ENCODE measurements around the gene PRMT7.
A peak's percentile ranks its signal among the peaks of the same experiment; 100 is the strongest.

PRMT7 gene, protein sequence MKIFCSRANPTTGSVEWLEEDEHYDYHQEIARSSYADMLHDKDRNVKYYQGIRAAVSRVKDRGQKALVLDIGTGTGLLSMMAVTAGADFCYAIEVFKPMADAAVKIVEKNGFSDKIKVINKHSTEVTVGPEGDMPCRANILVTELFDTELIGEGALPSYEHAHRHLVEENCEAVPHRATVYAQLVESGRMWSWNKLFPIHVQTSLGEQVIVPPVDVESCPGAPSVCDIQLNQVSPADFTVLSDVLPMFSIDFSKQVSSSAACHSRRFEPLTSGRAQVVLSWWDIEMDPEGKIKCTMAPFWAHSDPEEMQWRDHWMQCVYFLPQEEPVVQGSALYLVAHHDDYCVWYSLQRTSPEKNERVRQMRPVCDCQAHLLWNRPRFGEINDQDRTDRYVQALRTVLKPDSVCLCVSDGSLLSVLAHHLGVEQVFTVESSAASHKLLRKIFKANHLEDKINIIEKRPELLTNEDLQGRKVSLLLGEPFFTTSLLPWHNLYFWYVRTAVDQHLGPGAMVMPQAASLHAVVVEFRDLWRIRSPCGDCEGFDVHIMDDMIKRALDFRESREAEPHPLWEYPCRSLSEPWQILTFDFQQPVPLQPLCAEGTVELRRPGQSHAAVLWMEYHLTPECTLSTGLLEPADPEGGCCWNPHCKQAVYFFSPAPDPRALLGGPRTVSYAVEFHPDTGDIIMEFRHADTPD

DNA sequence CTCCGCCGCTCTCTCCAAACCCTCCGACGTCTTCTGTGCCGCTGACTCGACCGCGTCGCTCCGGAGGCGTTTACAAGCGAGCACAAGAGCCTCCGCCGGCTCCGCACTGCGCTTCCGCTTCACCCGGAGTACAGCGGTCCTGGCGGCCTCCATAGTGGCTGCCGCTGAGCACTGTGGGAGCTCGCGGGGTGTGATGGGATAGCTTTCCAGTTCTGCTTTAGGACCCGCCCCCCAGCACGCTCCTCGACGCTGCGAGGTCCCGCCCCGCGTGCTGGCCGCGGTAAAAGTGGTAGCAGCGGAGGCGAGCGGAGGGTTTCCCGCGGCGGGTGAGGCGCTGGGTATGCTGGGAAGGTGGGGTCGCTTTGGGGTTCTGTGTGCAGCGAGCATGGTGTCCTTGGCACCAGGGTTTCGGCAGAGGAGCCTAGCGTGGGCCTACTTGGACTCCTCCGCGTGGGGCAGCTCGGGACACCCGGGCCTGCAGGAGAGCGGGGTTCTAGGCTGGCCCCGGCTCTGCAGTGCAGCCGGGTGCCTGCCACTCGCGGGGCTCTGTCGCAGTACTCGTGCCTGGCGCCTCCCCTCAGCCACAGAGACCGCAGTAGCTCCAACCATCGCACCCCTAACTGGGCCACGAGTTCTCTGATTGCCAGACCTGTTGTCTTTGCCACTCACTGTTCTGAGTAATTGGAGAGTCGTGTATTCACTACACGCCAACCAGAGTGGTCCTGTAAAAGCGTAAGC is at the start of gene PRMT7, which contains the start of gene SLC7A6OS:
Gene PRMT7 (plus strand): TSS at position 246 of the 738 bp plus-strand sequence. CDS start 4,961 bp downstream, outside the sequence.
Gene SLC7A6OS (minus strand): TSS at position 173 of the 738 bp plus-strand sequence. CDS start 20 bp downstream, at position 153.
- Histone ChIP-seq H3K9ac (ENCODE audit: low read depth, low read length) (peak within 1 kb of the TSS; percentile 88), H3K36me3 (ENCODE audit: insufficient read depth, low read length) (0 out of 2 replicates have a peak, but pooled peaks cover 2% of the 10 kb centered on the region), H3K4me1 (ENCODE audit: insufficient read depth, low read length) (peaks cover 14% of the 10 kb centered on the region), H3K9me3 (ENCODE audit: control insufficient read depth, insufficient read depth, low read length) (no peaks in the 10 kb centered on the region)

DNA sequence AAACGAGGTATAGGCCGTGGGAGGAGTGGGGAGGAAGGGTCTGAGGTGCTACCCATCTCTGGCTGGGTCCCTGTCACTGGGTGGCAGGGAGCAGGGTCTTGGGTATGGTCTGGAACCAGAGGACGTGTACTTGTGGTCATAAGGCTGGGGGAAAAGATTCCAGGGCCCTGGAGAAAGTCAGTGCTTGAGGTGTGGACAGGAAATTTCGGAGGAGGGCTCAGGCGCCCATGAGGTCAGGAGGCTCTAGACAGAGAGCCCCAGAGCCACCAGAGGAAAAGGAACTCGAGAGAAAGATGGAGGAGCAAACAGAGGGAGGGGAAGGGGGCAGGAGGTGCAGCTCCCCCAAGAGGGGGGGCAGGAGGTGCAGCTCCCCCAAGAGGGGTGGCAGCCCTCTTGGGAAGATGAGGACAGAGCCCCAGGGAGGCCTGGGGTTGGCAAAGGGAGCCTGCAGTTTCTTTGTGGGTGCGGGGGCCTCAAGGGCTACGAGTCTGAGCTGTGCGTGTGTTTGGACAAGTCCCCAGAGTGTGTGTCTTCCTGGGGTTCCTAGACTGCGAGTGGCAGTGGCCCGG is 47.2 kb upstream of the PRMT7 start:
- peak overlapping the region; percentile 98 for H3K9ac ChIP-seq (ENCODE audit: low read depth, low read length)
- H3K4me1 ChIP-seq (ENCODE audit: insufficient read depth, low read length): peaks cover 6% of the 10 kb centered on the region; the same call in 1 of the 2 replicates
- H3K36me3 ChIP-seq (ENCODE audit: insufficient read depth, low read length): no peaks in the 10 kb centered on the region
- no peaks in the 10 kb centered on the region for H3K9me3 ChIP-seq (ENCODE audit: control insufficient read depth, insufficient read depth, low read length)

- Histone ChIP-seq H3K36me3 (ENCODE audit: insufficient read depth, low read length) (no peaks in the 10 kb centered on the region), H3K4me1 (ENCODE audit: insufficient read depth, low read length) (peaks cover 6% of the 10 kb centered on the region; the same call in 1 of the 2 replicates), H3K9ac (ENCODE audit: low read depth, low read length) (peak within 1 kb of the TSS; percentile 98), H3K9me3 (ENCODE audit: control insufficient read depth, insufficient read depth, low read length) (no peaks in the 10 kb centered on the region)
These were observed 46.4 kb upstream of the PRMT7 start, which contains the start of gene SLC7A6 for GRCh38 chr16:68264128-68265077. SLC7A6 (plus strand) TSS chr16:68264526; CDS start chr16:68274727, 10,201 bp downstream.

- peaks cover 6% of the 10 kb centered on the region; the same call in 1 of the 2 replicates for H3K4me1 ChIP-seq (ENCODE audit: insufficient read depth, low read length)
- no peaks in the 10 kb centered on the region for H3K9me3 ChIP-seq (ENCODE audit: control insufficient read depth, insufficient read depth, low read length)
- H3K9ac ChIP-seq (ENCODE audit: low read depth, low read length): peak overlapping the region; percentile 98
- H3K36me3 ChIP-seq (ENCODE audit: insufficient read depth, low read length): no peaks in the 10 kb centered on the region
These were observed 45.5 kb upstream of the PRMT7 start for GRCh38 chr16:68265078-68265920.

DNA sequence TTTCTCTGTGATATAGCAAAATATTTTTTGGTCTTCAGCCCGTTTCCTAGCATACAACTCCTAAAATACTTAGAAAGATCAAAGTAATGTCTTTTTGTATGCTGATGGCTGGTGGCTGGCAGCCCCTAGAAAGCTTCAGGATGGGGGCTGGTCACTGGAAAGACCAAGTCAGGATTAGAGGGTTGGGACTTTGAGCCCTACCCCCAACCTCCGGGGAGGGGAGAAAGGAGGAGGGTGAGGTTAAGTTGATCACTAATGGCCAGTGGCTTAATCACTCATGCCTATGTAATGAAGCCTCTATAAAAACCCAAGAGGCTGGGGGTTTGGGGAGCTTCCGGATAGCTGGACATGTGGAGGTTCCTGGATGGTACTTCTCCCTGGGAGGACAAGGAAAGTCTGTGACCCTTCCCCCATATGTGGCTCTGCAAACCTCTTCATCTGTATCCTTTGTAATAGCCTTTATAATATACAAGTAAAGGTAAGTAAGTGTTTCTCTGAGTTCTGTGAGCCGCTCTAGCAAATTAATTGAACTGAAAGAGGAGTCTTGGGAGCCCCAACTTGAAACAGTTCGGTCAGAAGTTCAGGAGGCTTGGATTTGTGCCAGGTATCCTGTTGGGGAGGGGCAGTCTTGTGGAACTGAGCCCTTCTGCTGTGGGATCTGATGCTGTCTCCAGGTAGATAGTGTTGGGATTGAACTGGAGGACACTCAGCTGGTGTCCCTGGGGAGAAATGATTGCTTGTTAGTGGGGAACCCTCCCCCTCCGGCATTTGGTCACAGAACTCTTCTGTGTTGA is 43.0 kb upstream of the PRMT7 start:
- H3K36me3 ChIP-seq (ENCODE audit: insufficient read depth, low read length): no peaks in the 10 kb centered on the region

DNA sequence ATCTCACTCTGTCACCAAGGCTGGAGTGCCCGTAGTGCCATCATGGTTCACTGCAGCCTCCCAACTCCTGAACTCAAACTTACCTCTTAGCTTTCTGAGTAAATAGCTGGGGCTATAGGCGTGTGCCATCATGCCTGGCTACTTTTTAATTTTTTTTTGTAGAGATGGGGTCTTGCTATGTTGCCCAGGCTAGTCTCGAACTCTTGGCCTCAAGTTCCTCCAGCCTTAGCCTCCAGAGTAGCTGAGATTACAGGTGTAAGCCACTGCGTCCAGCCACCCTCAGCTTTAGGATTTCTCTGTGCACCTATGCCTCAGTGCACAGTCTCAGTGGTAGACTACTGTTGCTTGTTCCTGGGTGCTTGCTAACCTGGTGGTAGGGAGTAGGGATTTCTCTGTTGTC is 41.0 kb upstream of the PRMT7 start:
- Histone ChIP-seq H3K9me3 (ENCODE audit: control insufficient read depth, insufficient read depth, low read length) (no peaks in the 10 kb centered on the region), H3K9ac (ENCODE audit: low read depth, low read length) (no peak overlapping the region), H3K36me3 (ENCODE audit: insufficient read depth, low read length) (no peaks in the 10 kb centered on the region), H3K4me1 (ENCODE audit: insufficient read depth, low read length) (peaks cover 6% of the 10 kb centered on the region; the same call in 1 of the 2 replicates)

More for the DNA sequence above, 43.0 kb upstream of the PRMT7 start:
- Histone ChIP-seq H3K9me3 (ENCODE audit: control insufficient read depth, insufficient read depth, low read length) (no peaks in the 10 kb centered on the region), H3K4me1 (ENCODE audit: insufficient read depth, low read length) (peaks cover 6% of the 10 kb centered on the region; the same call in 1 of the 2 replicates), H3K9ac (ENCODE audit: low read depth, low read length) (peak overlapping the region; percentile 9; the same call in 1 of the 2 replicates)

- H3K9ac ChIP-seq (ENCODE audit: low read depth, low read length): no peak overlapping the region
- H3K4me1 ChIP-seq (ENCODE audit: insufficient read depth, low read length): peaks cover 6% of the 10 kb centered on the region; the same call in 1 of the 2 replicates
- no peaks in the 10 kb centered on the region for H3K36me3 ChIP-seq (ENCODE audit: insufficient read depth, low read length)
- H3K9me3 ChIP-seq (ENCODE audit: control insufficient read depth, insufficient read depth, low read length): no peaks in the 10 kb centered on the region
These were observed 40.5 kb upstream of the PRMT7 start for GRCh38 chr16:68270353-68270752.

GRCh38 chr16:68272507-68273209 is 38.2 kb upstream of the PRMT7 start:
- 0 out of 2 replicates have a peak, but pooled peaks cover 6% of the 10 kb centered on the region for H3K4me1 ChIP-seq (ENCODE audit: insufficient read depth, low read length)
- H3K9ac ChIP-seq (ENCODE audit: low read depth, low read length): no peak overlapping the region

DNA sequence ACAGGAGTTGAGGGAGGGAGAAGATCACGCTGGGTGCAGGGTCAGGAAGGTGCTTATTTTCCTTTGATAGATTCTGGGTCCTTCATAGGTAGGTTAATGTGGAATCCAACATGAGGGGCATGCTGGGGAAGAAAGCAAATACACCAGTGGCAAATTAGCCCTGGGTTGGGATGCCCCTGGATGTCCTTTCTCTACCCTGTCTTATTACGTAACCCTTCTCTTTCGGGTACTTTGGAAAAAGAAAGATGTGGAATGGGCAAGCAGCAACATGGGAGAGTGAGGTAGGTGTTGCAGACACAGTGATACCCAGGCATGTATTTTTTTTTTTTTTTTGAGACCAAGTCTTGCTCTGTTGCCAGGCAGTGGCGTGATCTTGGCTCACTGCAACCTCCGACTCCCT is 37.4 kb upstream of the PRMT7 start:
- no peaks in the 10 kb centered on the region for H3K4me1 ChIP-seq (ENCODE audit: insufficient read depth, low read length)

More at GRCh38 chr16:68272507-68273209, 38.2 kb upstream of the PRMT7 start:
- Histone ChIP-seq H3K9me3 (ENCODE audit: control insufficient read depth, insufficient read depth, low read length) (no peaks in the 10 kb centered on the region), H3K36me3 (ENCODE audit: insufficient read depth, low read length) (0 out of 2 replicates have a peak, but pooled peaks cover 4% of the 10 kb centered on the region)

DNA sequence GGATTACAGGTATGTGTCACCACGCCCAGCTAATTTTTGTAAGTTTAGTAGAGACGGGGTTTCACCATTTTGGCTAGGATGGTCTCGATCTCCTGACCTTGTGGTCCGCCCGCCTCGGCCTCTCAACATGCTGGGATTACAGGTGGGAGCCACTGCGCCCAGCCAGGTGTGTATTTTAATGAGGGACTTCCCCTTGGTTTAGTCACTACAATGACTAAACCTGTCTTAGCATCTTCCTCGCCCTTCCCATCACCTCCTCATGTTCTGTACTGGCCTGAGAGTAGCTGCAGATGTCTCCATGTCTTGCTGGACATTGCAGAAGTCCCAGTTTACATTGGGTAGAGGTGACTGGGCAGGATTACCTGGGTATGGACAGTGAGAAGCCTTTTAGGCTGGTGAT is 36.9 kb upstream of the PRMT7 start:
- no peak overlapping the region for H3K9ac ChIP-seq (ENCODE audit: low read depth, low read length)
- H3K4me1 ChIP-seq (ENCODE audit: insufficient read depth, low read length): no peaks in the 10 kb centered on the region
- H3K9me3 ChIP-seq (ENCODE audit: control insufficient read depth, insufficient read depth, low read length): no peaks in the 10 kb centered on the region
- 0 out of 2 replicates have a peak, but pooled peaks cover 4% of the 10 kb centered on the region for H3K36me3 ChIP-seq (ENCODE audit: insufficient read depth, low read length)

More for the DNA sequence above, 37.4 kb upstream of the PRMT7 start:
- Histone ChIP-seq H3K36me3 (ENCODE audit: insufficient read depth, low read length) (0 out of 2 replicates have a peak, but pooled peaks cover 4% of the 10 kb centered on the region), H3K9me3 (ENCODE audit: control insufficient read depth, insufficient read depth, low read length) (no peaks in the 10 kb centered on the region), H3K9ac (ENCODE audit: low read depth, low read length) (no peak overlapping the region)

DNA sequence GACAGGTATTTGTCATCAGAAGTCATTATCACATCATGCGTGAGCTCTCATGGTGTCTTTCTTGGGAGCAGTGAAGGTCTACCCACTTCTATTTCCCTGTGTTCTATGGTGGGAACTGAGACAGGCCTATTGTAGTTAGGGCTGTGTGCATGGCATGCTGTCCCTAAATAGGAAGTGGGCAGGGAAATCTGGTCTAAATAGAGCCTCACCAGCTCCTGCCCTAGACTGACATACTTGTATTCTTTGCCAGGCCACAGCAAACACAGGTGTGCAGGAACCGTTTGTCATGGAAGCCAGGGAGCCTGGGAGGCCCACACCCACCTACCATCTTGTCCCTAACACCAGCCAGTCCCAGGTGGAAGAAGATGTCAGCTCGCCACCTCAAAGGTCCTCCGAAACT is 36.4 kb upstream of the PRMT7 start:
- Histone ChIP-seq H3K9me3 (ENCODE audit: control insufficient read depth, insufficient read depth, low read length) (no peaks in the 10 kb centered on the region), H3K9ac (ENCODE audit: low read depth, low read length) (no peak overlapping the region), H3K4me1 (ENCODE audit: insufficient read depth, low read length) (no peaks in the 10 kb centered on the region), H3K36me3 (ENCODE audit: insufficient read depth, low read length) (0 out of 2 replicates have a peak, but pooled peaks cover 4% of the 10 kb centered on the region)
